Skin of body (tissue), 2 donors: ENCODE results near the gene PITPNM2. TPM values are rescaled to one million over a fixed set of nuclear protein-coding genes. Genes with fewer than 3 reads are reported as not detected.

Experiments
- DNase-seq: peaks from one replicate; lab custom pipeline; 2025; lab: John Stamatoyannopoulos, UW
- total RNA-seq: library from RNA; depleted of rRNA; stranded (reverse); fragments of >200 nt; gene quantifications from one replicate; pipeline ENCODE4 v1.2.3, GENCODE V29; 2014

Gene PITPNM2
- 4.3 TPM for total RNA-seq

GRCh38 chr12:123150744-123151456 lies at the start of gene PITPNM2:
Gene PITPNM2, minus strand, starts transcription at chr12:123151090. Its CDS starts 116,500 bp downstream, at chr12:123034590.
- DNase-seq, result no peak

- DNase-seq, result no peak
These were observed 49.5 kb upstream of the PITPNM2 start for GRCh38 chr12:123200414-123200813.

GRCh38 chr12:123199936-123200335 lies 49.0 kb upstream of the PITPNM2 start:
- DNase-seq, result no peak

GRCh38 chr12:123187637-123188036 lies 36.7 kb upstream of the PITPNM2 start:
- no peak for DNase-seq

GRCh38 chr12:123180171-123180570 lies 29.3 kb upstream of the PITPNM2 start:
- no peak for DNase-seq

GRCh38 chr12:123171967-123172366 lies 21.1 kb upstream of the PITPNM2 start:
- no peak for DNase-seq

GRCh38 chr12:123167329-123167728 lies 16.4 kb upstream of the PITPNM2 start:
- no peak for DNase-seq

GRCh38 chr12:123165537-123165936 lies 14.6 kb upstream of the PITPNM2 start:
- no peak for DNase-seq

- DNase-seq, result no peak
These were observed 13.9 kb upstream of the PITPNM2 start for GRCh38 chr12:123164710-123165261.

GRCh38 chr12:123164222-123164621 lies 13.3 kb upstream of the PITPNM2 start:
- DNase-seq, result no peak

GRCh38 chr12:123163227-123163626 lies 12.3 kb upstream of the PITPNM2 start:
- no peak for DNase-seq

- no peak for DNase-seq
These were observed 10.1 kb upstream of the PITPNM2 start for GRCh38 chr12:123160801-123161487.

GRCh38 chr12:123153906-123154305 lies 3.0 kb upstream of the PITPNM2 start:
- no peak for DNase-seq

- no peak for DNase-seq
These were observed 1.9 kb upstream of the PITPNM2 start for GRCh38 chr12:123152833-123153232.

- DNase-seq, result no peak
These were observed 866 bp upstream of the PITPNM2 start for GRCh38 chr12:123151457-123152454.

- DNase-seq, result no peak
These were observed 581 bp downstream of the PITPNM2 start for GRCh38 chr12:123150275-123150743.

GRCh38 chr12:123149501-123150274 lies 1.2 kb downstream of the PITPNM2 start:
- no peak for DNase-seq

- DNase-seq, result no peak
These were observed 1.8 kb downstream of the PITPNM2 start for GRCh38 chr12:123149088-123149487.

GRCh38 chr12:123148655-123149054 lies 2.2 kb downstream of the PITPNM2 start:
- DNase-seq, result no peak

- DNase-seq, result no peak
These were observed 2.7 kb downstream of the PITPNM2 start for GRCh38 chr12:123148223-123148622.
